Liver (tissue), 9 donors: Measurements from ENCODE around the gene DNAI2. TPM values are rescaled to one million over a fixed set of nuclear protein-coding genes. Genes with fewer than 3 reads are reported as not detected.

Experiments used
- DNase-seq: peaks from one replicate; pipeline ENCODE4 v3.0.0-alpha.2; 2017; ENCODE audit warnings: low spot score
- H3K27ac ChIP-seq, 2 donors: one replicate each; pipeline ENCODE4 v1.7.0; 2013; ENCODE audit warnings: inconsistent platforms in 2 of 2, low read length in 2 of 2, control low read depth in 1 of 2, low read depth in 1 of 2, mild to moderate bottlenecking in 1 of 2
- H3K27me3 ChIP-seq, 4 donors: one replicate each; pipeline versions ENCODE4 v1.6.1 to v1.7.0; 2013; ENCODE audit warnings: low read length in 3 of 4, inconsistent platforms in 1 of 4, mild to moderate bottlenecking in 1 of 4, moderate library complexity in 1 of 4; ENCODE audit not compliant: control insufficient read depth in 4 of 4, insufficient read depth in 4 of 4
- H3K36me3 ChIP-seq, 4 donors: one replicate each; pipeline versions ENCODE4 v1.6.1 to v1.7.0; 2013; ENCODE audit warnings: low read length in 3 of 4, mild to moderate bottlenecking in 3 of 4, low read depth in 1 of 4, moderate library complexity in 1 of 4; ENCODE audit not compliant: control insufficient read depth in 4 of 4, insufficient read depth in 3 of 4
- H3K4me1 ChIP-seq, 4 donors: one replicate each; pipeline versions ENCODE4 v1.6.1 to v1.7.0; 2013; ENCODE audit warnings: low read length in 3 of 4, mild to moderate bottlenecking in 3 of 4, moderate library complexity in 1 of 4; ENCODE audit not compliant: control insufficient read depth in 4 of 4, insufficient read depth in 4 of 4
- H3K4me3 ChIP-seq, 3 donors: one replicate each; pipeline versions ENCODE4 v1.6.1 to v1.7.0; 2013; ENCODE audit warnings: low read length in 3 of 3, control low read depth in 1 of 3, low read depth in 1 of 3, mild to moderate bottlenecking in 1 of 3
- H3K9ac ChIP-seq, 2 donors: one replicate each; pipeline ENCODE4 v1.7.0; 2013; ENCODE audit warnings: low read length in 2 of 2, mild to moderate bottlenecking in 2 of 2, moderate library complexity in 2 of 2, control low read depth in 1 of 2, low read depth in 1 of 2
- H3K9me3 ChIP-seq, 4 donors: one replicate each; pipeline versions ENCODE4 v1.6.1 to v1.7.0; 2013; ENCODE audit warnings: low read length in 3 of 4; ENCODE audit not compliant: control insufficient read depth in 4 of 4
- ATF3 ChIP-seq: IDR thresholded peaks from 2 replicates; pipeline ENCODE4 v1.6.1; 2016; ENCODE audit warnings: antibody characterized with exemption
- CTCF ChIP-seq: fragments of 150-350 bp; IDR thresholded peaks from 2 replicates; pipeline ENCODE4 v1.5.1; 2017; ENCODE audit warnings: improper control_type of control experiment, low read depth, low read length; ENCODE audit not compliant: missing input control
- EGR1 ChIP-seq, 2 donors: IDR thresholded peaks; 2 replicates each; pipeline ENCODE4 v1.6.1; 2016 to 2018; ENCODE audit warnings: antibody characterized with exemption in 2 of 2, low read depth in 2 of 2
- FOXA1 ChIP-seq: IDR thresholded peaks from 2 replicates; pipeline ENCODE4 v1.6.1; 2016; ENCODE audit warnings: antibody characterized with exemption
- FOXA2 ChIP-seq: IDR thresholded peaks from 2 replicates; pipeline ENCODE4 v1.6.1; 2016; ENCODE audit warnings: antibody characterized with exemption
- GABPA ChIP-seq, 2 donors: IDR thresholded peaks in 1 of 2; conservative IDR thresholded peaks in 1 of 2; 2 replicates each; pipeline ENCODE4 v1.6.1; 2016; ENCODE audit warnings: antibody characterized with exemption in 2 of 2, mild to moderate bottlenecking in 1 of 2, moderate library complexity in 1 of 2
- HNF4G ChIP-seq: IDR thresholded peaks from 2 replicates; pipeline ENCODE4 v1.6.1; 2016; ENCODE audit warnings: antibody characterized with exemption
- JUND ChIP-seq, 2 donors: IDR thresholded peaks; 2 replicates each; pipeline ENCODE4 v1.6.1; 2016; ENCODE audit warnings: antibody characterized with exemption in 2 of 2
- NR2F2 ChIP-seq: IDR thresholded peaks from 2 replicates; pipeline ENCODE4 v1.6.1; 2016; ENCODE audit warnings: antibody characterized with exemption
- RAD21 ChIP-seq, 2 donors: IDR thresholded peaks; 2 replicates each; pipeline ENCODE4 v1.6.1; 2016; ENCODE audit warnings: antibody characterized with exemption in 2 of 2, mild to moderate bottlenecking in 2 of 2
- SP1 ChIP-seq: IDR thresholded peaks from 2 replicates; pipeline ENCODE4 v1.6.1; 2018; ENCODE audit warnings: antibody characterized with exemption, mild to moderate bottlenecking
- TAF1 ChIP-seq: conservative IDR thresholded peaks from 2 replicates; pipeline ENCODE4 v1.6.1; 2016; ENCODE audit warnings: antibody characterized with exemption, mild to moderate bottlenecking
- YY1 ChIP-seq: IDR thresholded peaks from 2 replicates; pipeline ENCODE4 v1.6.1; 2016; ENCODE audit warnings: antibody characterized with exemption, mild to moderate bottlenecking
- WGBS: extraction: QIAGEN DNeasy Blood & Tissue Kit; methylation state at CpG from one replicate; pipeline ENCODE4 v1.1.7; 2013; 5-methylcytosine and 5-hydroxymethylcytosine counted together
- polyA plus RNA-seq, 2 donors: library from polyadenylated mRNA; stranded (reverse) in 1 of 2; unstranded in 1 of 2; fragments of 200-250 nt in 1 of 2; fragments of >200 nt in 1 of 2; fragmentation: Nextera tagmentation in 1 of 2; extraction: Ambion mirVana in 1 of 2; gene quantifications; one replicate each; pipeline versions ENCODE4 v1.2.1 to v1.2.3, GENCODE V29; 2013 to 2015
- total RNA-seq, 2 donors: library from RNA; depleted of rRNA; stranded (reverse); fragments of >200 nt; gene quantifications; one replicate each; pipeline ENCODE4 v1.2.3, GENCODE V29; 2014
- TF ChIP-seq, protein P1 (sequence below): IDR thresholded peaks from 2 replicates; pipeline ENCODE4 v1.6.1; 2016; ENCODE audit warnings: antibody characterized with exemption
- TF ChIP-seq, protein P2 (sequence below): IDR thresholded peaks from 2 replicates; pipeline ENCODE4 v1.6.1; 2016; ENCODE audit warnings: antibody characterized with exemption
- TF ChIP-seq, protein P3 (sequence below): IDR thresholded peaks from 2 replicates; pipeline ENCODE4 v1.6.1; 2016; ENCODE audit warnings: antibody characterized with exemption, mild to moderate bottlenecking
- donor health status: healthy.
- donor health status: healthy.
- donor health status: healthy.
- donor health status: healthy.
- donor health status: healthy.

Gene DNAI2
- total and polyA plus RNA-seq, 4 donors: not detected

DNA sequence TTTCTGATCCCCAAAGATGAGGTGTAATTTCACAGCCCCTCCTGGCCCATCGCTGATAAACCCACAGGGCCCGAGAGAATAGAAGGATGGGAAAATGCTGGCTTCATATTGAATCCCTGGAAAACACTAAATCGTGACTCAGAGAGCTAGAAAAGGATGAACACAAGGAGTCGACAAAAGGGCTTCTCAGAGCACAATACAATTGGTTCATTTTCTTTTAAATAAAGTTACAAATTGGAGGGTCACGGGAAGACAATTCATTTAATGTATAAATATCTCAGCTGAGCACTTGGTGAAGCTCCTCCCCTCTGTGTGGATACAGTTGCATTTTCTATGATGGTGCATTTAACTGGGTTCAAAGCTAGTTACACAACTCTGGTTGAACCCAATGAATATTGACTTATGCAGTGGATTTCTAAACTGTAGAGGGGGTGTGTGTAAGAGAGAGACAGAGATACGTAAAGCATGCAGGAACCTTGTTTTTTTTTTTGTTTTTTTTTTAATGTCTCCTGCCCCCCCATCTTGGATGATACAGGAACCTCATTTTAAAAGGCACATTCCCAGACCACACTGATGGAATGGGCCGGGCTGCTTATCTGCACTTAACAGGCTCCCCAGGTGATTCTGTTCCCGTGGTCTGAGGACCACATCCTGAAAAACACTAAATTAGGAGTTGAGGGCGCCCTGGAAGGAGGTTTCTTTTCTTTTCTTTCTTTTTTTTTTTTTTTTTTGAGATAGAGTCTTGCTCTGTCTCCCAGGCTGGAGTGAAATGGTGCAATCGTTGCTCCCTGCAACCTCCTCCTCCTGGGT lies 46.6 kb upstream of the DNAI2 start:
- H3K27ac ChIP-seq: no peak overlapping the region
- no peaks in the 10 kb centered on the region for H3K36me3 ChIP-seq
- H3K4me3 ChIP-seq: no peak overlapping the region
- no peaks in the 10 kb centered on the region for H3K27me3 ChIP-seq
- 84% methylated on average over 10 of the region's 10 CpGs for whole genome bisulfite sequencing
- TF ChIP-seq NR2F2: no peak
- TF ChIP-seq, protein P1, sequence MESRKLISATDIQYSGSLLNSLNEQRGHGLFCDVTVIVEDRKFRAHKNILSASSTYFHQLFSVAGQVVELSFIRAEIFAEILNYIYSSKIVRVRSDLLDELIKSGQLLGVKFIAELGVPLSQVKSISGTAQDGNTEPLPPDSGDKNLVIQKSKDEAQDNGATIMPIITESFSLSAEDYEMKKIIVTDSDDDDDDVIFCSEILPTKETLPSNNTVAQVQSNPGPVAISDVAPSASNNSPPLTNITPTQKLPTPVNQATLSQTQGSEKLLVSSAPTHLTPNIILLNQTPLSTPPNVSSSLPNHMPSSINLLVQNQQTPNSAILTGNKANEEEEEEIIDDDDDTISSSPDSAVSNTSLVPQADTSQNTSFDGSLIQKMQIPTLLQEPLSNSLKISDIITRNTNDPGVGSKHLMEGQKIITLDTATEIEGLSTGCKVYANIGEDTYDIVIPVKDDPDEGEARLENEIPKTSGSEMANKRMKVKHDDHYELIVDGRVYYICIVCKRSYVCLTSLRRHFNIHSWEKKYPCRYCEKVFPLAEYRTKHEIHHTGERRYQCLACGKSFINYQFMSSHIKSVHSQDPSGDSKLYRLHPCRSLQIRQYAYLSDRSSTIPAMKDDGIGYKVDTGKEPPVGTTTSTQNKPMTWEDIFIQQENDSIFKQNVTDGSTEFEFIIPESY: no peak
- TF ChIP-seq JUND (IDR thresholded peaks at IDR 0.05): no peak
- no peak for TF ChIP-seq CTCF
- TF ChIP-seq ATF3: no peak
- TF ChIP-seq RAD21 (IDR thresholded peaks at IDR 0.05): no peak
- no peak for TF ChIP-seq TAF1
- TF ChIP-seq FOXA1: no peak
- TF ChIP-seq YY1: no peak
- no peak for TF ChIP-seq FOXA2
- no peak for TF ChIP-seq HNF4G
- TF ChIP-seq, protein P2, sequence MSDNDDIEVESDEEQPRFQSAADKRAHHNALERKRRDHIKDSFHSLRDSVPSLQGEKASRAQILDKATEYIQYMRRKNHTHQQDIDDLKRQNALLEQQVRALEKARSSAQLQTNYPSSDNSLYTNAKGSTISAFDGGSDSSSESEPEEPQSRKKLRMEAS: no peak
- TF ChIP-seq, protein P3, sequence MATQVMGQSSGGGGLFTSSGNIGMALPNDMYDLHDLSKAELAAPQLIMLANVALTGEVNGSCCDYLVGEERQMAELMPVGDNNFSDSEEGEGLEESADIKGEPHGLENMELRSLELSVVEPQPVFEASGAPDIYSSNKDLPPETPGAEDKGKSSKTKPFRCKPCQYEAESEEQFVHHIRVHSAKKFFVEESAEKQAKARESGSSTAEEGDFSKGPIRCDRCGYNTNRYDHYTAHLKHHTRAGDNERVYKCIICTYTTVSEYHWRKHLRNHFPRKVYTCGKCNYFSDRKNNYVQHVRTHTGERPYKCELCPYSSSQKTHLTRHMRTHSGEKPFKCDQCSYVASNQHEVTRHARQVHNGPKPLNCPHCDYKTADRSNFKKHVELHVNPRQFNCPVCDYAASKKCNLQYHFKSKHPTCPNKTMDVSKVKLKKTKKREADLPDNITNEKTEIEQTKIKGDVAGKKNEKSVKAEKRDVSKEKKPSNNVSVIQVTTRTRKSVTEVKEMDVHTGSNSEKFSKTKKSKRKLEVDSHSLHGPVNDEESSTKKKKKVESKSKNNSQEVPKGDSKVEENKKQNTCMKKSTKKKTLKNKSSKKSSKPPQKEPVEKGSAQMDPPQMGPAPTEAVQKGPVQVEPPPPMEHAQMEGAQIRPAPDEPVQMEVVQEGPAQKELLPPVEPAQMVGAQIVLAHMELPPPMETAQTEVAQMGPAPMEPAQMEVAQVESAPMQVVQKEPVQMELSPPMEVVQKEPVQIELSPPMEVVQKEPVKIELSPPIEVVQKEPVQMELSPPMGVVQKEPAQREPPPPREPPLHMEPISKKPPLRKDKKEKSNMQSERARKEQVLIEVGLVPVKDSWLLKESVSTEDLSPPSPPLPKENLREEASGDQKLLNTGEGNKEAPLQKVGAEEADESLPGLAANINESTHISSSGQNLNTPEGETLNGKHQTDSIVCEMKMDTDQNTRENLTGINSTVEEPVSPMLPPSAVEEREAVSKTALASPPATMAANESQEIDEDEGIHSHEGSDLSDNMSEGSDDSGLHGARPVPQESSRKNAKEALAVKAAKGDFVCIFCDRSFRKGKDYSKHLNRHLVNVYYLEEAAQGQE: no peak
- TF ChIP-seq SP1: no peak
- no peak overlapping the region for H3K9ac ChIP-seq
- H3K4me1 ChIP-seq: no peaks in the 10 kb centered on the region
- DNase-seq: no peak
- H3K9me3 ChIP-seq: no peaks in the 10 kb centered on the region

DNA sequence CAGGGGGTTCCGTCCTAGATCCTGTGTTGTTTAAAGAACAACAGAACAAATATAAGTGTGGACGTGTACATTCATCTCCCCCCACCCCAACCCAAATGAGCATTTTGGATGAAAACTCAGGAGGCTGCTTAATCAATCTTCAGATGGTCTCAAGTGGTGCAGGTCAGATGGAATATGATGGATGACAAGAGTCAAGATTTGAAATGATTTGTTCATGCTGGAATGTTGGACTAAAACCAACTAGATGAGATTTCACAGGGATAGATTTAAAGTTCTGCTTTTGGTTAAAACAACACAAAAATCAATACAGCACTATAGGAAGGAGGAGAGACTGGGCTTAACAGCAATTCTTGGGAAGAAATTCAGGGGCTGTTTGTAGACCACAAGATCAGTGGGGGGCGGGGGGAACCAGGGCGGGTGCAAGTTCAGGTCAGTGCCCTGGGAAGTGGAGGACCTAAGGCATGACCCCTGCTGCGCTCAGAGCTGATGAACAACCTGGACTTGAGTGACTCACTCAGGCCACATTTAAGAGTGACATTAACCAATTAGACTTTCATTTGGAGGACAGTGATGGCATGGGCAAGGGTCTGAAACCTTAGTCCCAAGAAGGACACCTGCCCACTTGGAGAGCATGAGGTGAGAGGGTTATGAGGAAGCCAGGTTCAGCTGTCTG lies 45.6 kb upstream of the DNAI2 start:
- H3K4me3 ChIP-seq: no peak overlapping the region
- no peak for DNase-seq
- no peak overlapping the region for H3K9ac ChIP-seq
- WGBS: 63% methylated on average over 5 of the region's 5 CpGs
- no peaks in the 10 kb centered on the region for H3K27me3 ChIP-seq
- no peaks in the 10 kb centered on the region for H3K36me3 ChIP-seq
- no peaks in the 10 kb centered on the region for H3K4me1 ChIP-seq
- no peaks in the 10 kb centered on the region for H3K9me3 ChIP-seq
- no peak overlapping the region for H3K27ac ChIP-seq
- TF ChIP-seq, protein P1: no peak
- TF ChIP-seq GABPA (IDR thresholded peaks at IDR 0.05 in 1 of 2, conservative IDR thresholded peaks at IDR 0.05 in 1 of 2) (no peak), YY1 (no peak), HNF4G (no peak), NR2F2 (no peak), FOXA2 (no peak), RAD21 (IDR thresholded peaks at IDR 0.05) (no peak), FOXA1 (no peak), EGR1 (IDR thresholded peaks at IDR 0.05; ENCODE audit: low read depth in 2 of 2) (no peak)
